Measurements from ENCODE around the gene FLVCR2.
A peak's percentile ranks its signal among the peaks of the same experiment; 100 is the strongest.

FLVCR2 gene

GRCh38 chr14:75607842-75608640 lies 29.6 kb downstream of the FLVCR2 start:
- no peak for TF ChIP-seq CTCF (IDR thresholded peaks at IDR 0.05; ENCODE audit: low read depth, low read length)
- H3K4me3 ChIP-seq (replicated peaks in 1 of 2; ENCODE audit: low read depth in 2 of 2, low read length in 2 of 2), result no peak overlapping the region
- no peak for DNase-seq (ENCODE audit: low read depth in 2 of 2)

- DNase-seq (ENCODE audit: low read depth in 2 of 2), result peak in 1 of 2 donors; percentile 26
- no peak for TF ChIP-seq CTCF (IDR thresholded peaks at IDR 0.05; ENCODE audit: low read depth, low read length)
- H3K4me3 ChIP-seq (replicated peaks in 1 of 2; ENCODE audit: low read depth in 2 of 2, low read length in 2 of 2), result no peak overlapping the region
Observed at GRCh38 chr14:75609116-75609515, 30.7 kb downstream of the FLVCR2 start.

GRCh38 chr14:75609606-75610475 lies 31.4 kb downstream of the FLVCR2 start:
- no peak overlapping the region for H3K4me3 ChIP-seq (replicated peaks in 1 of 2; ENCODE audit: low read depth in 2 of 2, low read length in 2 of 2)
- DNase-seq (ENCODE audit: low read depth in 2 of 2), result peak; percentile 54 to 62
- no peak for TF ChIP-seq CTCF (IDR thresholded peaks at IDR 0.05; ENCODE audit: low read depth, low read length)

GRCh38 chr14:75610834-75611233 lies 32.4 kb downstream of the FLVCR2 start:
- DNase-seq (ENCODE audit: low read depth in 2 of 2), result peak; percentile 49 to 71
- no peak overlapping the region for H3K4me3 ChIP-seq (replicated peaks in 1 of 2; ENCODE audit: low read depth in 2 of 2, low read length in 2 of 2)
- TF ChIP-seq CTCF (IDR thresholded peaks at IDR 0.05; ENCODE audit: low read depth, low read length), result no peak

GRCh38 chr14:75612157-75612556 lies 33.7 kb downstream of the FLVCR2 start:
- no peak overlapping the region for H3K4me3 ChIP-seq (replicated peaks in 1 of 2; ENCODE audit: low read depth in 2 of 2, low read length in 2 of 2)
- TF ChIP-seq CTCF (IDR thresholded peaks at IDR 0.05; ENCODE audit: low read depth, low read length), result no peak
- DNase-seq (ENCODE audit: low read depth in 2 of 2), result no peak

- no peak overlapping the region for H3K4me3 ChIP-seq (replicated peaks in 1 of 2; ENCODE audit: low read depth in 2 of 2, low read length in 2 of 2)
- no peak for DNase-seq (ENCODE audit: low read depth in 2 of 2)
- TF ChIP-seq CTCF (IDR thresholded peaks at IDR 0.05; ENCODE audit: low read depth, low read length), result no peak
Observed at GRCh38 chr14:75614179-75614578, 35.8 kb downstream of the FLVCR2 start.

Data from cardiac fibroblast (primary cell).